Choroid plexus epithelial cell (primary cell): ENCODE measurements around the gene NOL4L.

Source experiments
- DNase-seq: peaks from one replicate; pipeline ENCODE4 v3.0.0-alpha.2; 2010; ENCODE audit warnings: low read depth
- H3K4me3 ChIP-seq: 2 replicates; pipeline ENCODE4 v1.5.1; 2011; ENCODE audit warnings: low read depth, mild to moderate bottlenecking, control low read depth, low read length, moderate library complexity
- CTCF ChIP-seq: conservative IDR thresholded peaks from 2 replicates; pipeline ENCODE4 v1.5.1; 2011; ENCODE audit warnings: low read depth, mild to moderate bottlenecking, control low read depth, inconsistent platforms, low read length, moderate library complexity

The NOL4L gene

GRCh38 chr20:32444474-32445220 lies 140.5 kb downstream of the NOL4L start:
- TF ChIP-seq CTCF = no peak
- no peak for DNase-seq
- no peak overlapping the region for H3K4me3 ChIP-seq

GRCh38 chr20:32443386-32443974 lies 141.7 kb downstream of the NOL4L start:
- H3K4me3 ChIP-seq = no peak overlapping the region
- TF ChIP-seq CTCF = peak; percentile 26
- DNase-seq = peak; percentile 32

- H3K4me3 ChIP-seq = no peak overlapping the region
- no peak for TF ChIP-seq CTCF
- no peak for DNase-seq
Observed at GRCh38 chr20:32442630-32443373, 142.3 kb downstream of the NOL4L start.

DNA sequence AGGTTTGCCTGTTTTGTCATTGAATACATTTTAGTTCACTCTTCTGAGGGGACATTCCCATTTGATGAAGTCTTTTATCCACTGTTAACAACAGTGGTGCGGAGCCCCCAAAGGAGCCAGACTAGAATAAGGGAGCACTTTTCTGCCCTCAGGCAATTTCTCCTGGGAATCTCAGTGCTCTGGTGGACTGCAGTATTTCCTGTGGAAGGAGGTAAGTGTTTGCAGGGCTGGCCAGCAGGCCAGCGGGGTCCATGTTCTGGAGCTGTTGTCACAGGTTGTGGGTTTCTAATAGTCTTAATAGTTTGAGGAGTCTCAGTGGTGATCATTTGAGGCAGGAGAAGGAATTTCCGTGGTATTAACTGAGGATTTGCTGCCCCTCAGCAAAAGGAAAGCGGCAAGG lies 143.5 kb downstream of the NOL4L start:
- H3K4me3 ChIP-seq = no peak overlapping the region
- DNase-seq = no peak
- no peak for TF ChIP-seq CTCF

- H3K4me3 ChIP-seq = no peak overlapping the region
- TF ChIP-seq CTCF = no peak
- DNase-seq = no peak
Observed at GRCh38 chr20:32440758-32441078, 144.4 kb downstream of the NOL4L start.

DNA sequence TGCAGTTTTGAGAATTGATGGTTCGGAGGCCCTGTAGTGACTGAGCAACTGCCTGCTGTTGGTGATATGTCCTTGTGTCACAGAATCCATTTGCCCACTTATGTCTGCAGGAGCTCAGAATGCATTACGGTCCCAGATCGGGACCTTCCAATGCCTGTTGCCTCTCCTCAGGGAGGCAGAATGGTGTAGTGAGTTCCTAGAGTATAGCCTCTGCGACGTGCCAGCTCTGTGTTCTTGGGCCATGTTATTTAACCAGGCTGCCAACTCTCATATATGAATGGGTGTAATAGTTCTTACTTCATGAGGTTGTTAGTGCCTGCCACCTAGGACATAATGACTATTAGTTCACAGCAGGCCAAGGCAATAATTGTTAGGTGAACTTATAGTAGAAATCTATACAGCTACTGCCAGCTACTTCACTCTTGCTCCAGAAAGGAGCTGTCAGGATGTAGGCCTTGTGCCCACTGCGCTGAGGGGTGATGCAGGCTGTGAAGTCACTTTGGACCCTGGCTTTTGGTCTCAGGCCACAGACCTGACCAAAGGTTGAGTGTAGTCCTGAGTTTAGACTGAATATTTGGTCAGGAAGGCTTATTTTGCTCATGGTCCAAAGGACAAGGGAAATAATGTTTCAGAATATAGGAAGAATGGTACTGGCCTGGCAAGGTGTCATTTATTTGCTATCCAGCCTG lies 144.9 kb downstream of the NOL4L start:
- TF ChIP-seq CTCF = no peak
- no peak overlapping the region for H3K4me3 ChIP-seq
- no peak for DNase-seq
